OCI-LY7 (cell line): ENCODE measurements around the gene PTPN12.

Experiments used
- CTCF ChIP-seq: fragments of 200-600 bp; sonication (generic); conservative IDR thresholded peaks from 2 replicates; pipeline ENCODE4 v1.5.1; 2014; ENCODE audit warnings: mild to moderate bottlenecking, antibody characterized with exemption, low read length, moderate library complexity, mixed read lengths
- EZH2phosphoT487 ChIP-seq: fragments of 200-600 bp; sonication (generic); IDR thresholded peaks from 2 replicates; pipeline ENCODE4 v1.6.1; 2018; ENCODE audit warnings: low read depth, borderline replicate concordance, mild to moderate bottlenecking, mixed run types, antibody characterized with exemption, low read length, moderate library complexity, mixed read lengths

GRCh38 chr7:77600952-77601351, 63.9 kb downstream of the PTPN12 start:
- TF ChIP-seq CTCF (no peak), EZH2phosphoT487 (no peak)
